ENCODE data around the gene SIRT6. TPM values are rescaled to one million over a fixed set of nuclear protein-coding genes. Genes with fewer than 3 reads are reported as not detected.

The SIRT6 gene
- polyA plus RNA-seq, 1 donor (not counting 4 experiments of a cell fraction or from before 2014, with no cell fraction given), result 14.6 TPM

DNA sequence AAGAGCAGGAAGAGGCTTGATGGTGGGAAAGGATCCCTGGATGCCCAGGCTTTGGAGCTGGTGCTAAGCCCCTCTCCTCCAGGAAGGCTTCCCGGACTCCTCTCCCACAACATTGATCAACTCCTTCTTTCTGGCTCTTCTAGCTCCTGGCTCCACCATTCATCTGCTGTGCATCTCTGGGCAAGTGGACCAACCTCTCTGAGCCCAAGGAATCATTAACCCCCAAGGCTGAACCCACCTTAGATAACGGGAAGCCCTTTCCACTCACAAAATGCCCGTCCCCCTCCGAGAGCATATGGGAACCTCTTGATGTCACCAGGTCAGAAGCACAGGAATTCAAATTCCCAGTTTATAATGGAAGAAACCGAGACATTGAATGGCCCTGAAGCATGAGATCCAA, 5.2 kb downstream of the SIRT6 start:
- dilution Hi-C loops (cut with MboI; ENCODE audit: extremely low pct_ligation_motif_present, low sequenced_read_pairs), result no loop called here
- Histone ChIP-seq H4K20me1 (ENCODE audit: control insufficient read depth, extremely low read depth, insufficient read depth, low read length) (peaks cover 3% of the 10 kb centered on the region), H3K9me3 (ENCODE audit: control insufficient read depth, low read depth, low read length) (no peaks in the 10 kb centered on the region), H3K27me3 (ENCODE audit: control insufficient read depth, extremely low read depth, insufficient read depth, low read length) (peaks cover 8% of the 10 kb centered on the region), H2AFZ (ENCODE audit: control insufficient read depth, low read length) (no peak overlapping the region), H3K4me2 (ENCODE audit: control insufficient read depth, extremely low read depth, insufficient read depth, low read depth, low read length) (no peak overlapping the region), H3K9ac (ENCODE audit: control insufficient read depth, extremely low read depth, insufficient read depth, low read length) (no peak overlapping the region), H3K4me1 (ENCODE audit: control insufficient read depth, extremely low read depth, insufficient read depth, low read length) (peaks cover 10% of the 10 kb centered on the region), H3K27ac (ENCODE audit: control insufficient read depth, insufficient read depth, low read length) (no peak overlapping the region), H3K9me1 (ENCODE audit: control insufficient read depth, extremely low read depth, insufficient read depth, low read length) (no peaks in the 10 kb centered on the region), H3K36me3 (ENCODE audit: control insufficient read depth in 2 of 2, extremely low read depth in 1 of 2, insufficient read depth in 2 of 2, low read length in 2 of 2) (peaks cover 12 to 17% of the 10 kb centered on the region in 2 experiments), H3K4me3 (ENCODE audit: control insufficient read depth in 2 of 3, extremely low read depth in 1 of 3, insufficient read depth in 2 of 3, low read depth in 1 of 3, low read length in 3 of 3) (no peak overlapping the region), H3K79me2 (ENCODE audit: control insufficient read depth, insufficient read depth, low read length) (peaks cover 15% of the 10 kb centered on the region)
- FAIRE-seq, result no peak
- no peak for DNase-seq (ENCODE audit: low read depth, low spot score)
- no peak for TF ChIP-seq EZH2 (IDR thresholded peaks at IDR 0.05; ENCODE audit: low read length)
- TF ChIP-seq, protein P1, sequence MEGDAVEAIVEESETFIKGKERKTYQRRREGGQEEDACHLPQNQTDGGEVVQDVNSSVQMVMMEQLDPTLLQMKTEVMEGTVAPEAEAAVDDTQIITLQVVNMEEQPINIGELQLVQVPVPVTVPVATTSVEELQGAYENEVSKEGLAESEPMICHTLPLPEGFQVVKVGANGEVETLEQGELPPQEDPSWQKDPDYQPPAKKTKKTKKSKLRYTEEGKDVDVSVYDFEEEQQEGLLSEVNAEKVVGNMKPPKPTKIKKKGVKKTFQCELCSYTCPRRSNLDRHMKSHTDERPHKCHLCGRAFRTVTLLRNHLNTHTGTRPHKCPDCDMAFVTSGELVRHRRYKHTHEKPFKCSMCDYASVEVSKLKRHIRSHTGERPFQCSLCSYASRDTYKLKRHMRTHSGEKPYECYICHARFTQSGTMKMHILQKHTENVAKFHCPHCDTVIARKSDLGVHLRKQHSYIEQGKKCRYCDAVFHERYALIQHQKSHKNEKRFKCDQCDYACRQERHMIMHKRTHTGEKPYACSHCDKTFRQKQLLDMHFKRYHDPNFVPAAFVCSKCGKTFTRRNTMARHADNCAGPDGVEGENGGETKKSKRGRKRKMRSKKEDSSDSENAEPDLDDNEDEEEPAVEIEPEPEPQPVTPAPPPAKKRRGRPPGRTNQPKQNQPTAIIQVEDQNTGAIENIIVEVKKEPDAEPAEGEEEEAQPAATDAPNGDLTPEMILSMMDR (optimal IDR thresholded peaks at IDR 0.05 in 1 of 3, IDR thresholded peaks at IDR 0.05 in 1 of 3, conservative IDR thresholded peaks at IDR 0.05 in 1 of 3; ENCODE audit: extremely low read depth in 1 of 3, insufficient read depth in 2 of 3, low read length in 3 of 3), result no peak

DNA sequence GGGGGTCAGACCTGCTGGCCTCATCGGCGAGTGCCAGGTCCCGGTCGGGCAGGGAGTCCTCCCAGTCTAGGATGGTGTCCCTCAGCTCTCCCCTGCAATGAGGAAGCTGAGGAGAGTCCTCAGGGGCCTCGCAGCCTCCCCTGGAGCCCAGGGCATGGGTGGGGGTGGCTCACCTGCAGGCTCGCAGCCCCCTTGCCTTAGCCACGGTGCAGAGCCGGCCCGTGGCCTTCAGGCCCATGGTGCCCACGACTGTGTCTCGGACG, 6.8 kb downstream of the SIRT6 start:
- no peaks in the 10 kb centered on the region for H3K9me1 ChIP-seq (ENCODE audit: control insufficient read depth, extremely low read depth, insufficient read depth, low read length)
- no peak overlapping the region for H3K4me2 ChIP-seq (ENCODE audit: control insufficient read depth, extremely low read depth, insufficient read depth, low read depth, low read length)
- no peak for FAIRE-seq
- H4K20me1 ChIP-seq (ENCODE audit: control insufficient read depth, extremely low read depth, insufficient read depth, low read length), result peaks cover 3% of the 10 kb centered on the region
- H2AFZ ChIP-seq (ENCODE audit: control insufficient read depth, low read length), result no peak overlapping the region
- peaks cover 12 to 17% of the 10 kb centered on the region in 2 experiments for H3K36me3 ChIP-seq (ENCODE audit: control insufficient read depth in 2 of 2, extremely low read depth in 1 of 2, insufficient read depth in 2 of 2, low read length in 2 of 2)
- no peak overlapping the region for H3K27ac ChIP-seq (ENCODE audit: control insufficient read depth, insufficient read depth, low read length)
- DNase-seq (ENCODE audit: low read depth, low spot score), result no peak
- H3K4me3 ChIP-seq (ENCODE audit: control insufficient read depth in 2 of 3, extremely low read depth in 1 of 3, insufficient read depth in 2 of 3, low read depth in 1 of 3, low read length in 3 of 3), result no peak overlapping the region
- peaks cover 2% of the 10 kb centered on the region for H3K79me2 ChIP-seq (ENCODE audit: control insufficient read depth, insufficient read depth, low read length)
- H3K4me1 ChIP-seq (ENCODE audit: control insufficient read depth, extremely low read depth, insufficient read depth, low read length), result no peaks in the 10 kb centered on the region
- H3K9ac ChIP-seq (ENCODE audit: control insufficient read depth, extremely low read depth, insufficient read depth, low read length), result no peak overlapping the region
- TF ChIP-seq, protein P1 (optimal IDR thresholded peaks at IDR 0.05 in 1 of 3, IDR thresholded peaks at IDR 0.05 in 1 of 3, conservative IDR thresholded peaks at IDR 0.05 in 1 of 3; ENCODE audit: extremely low read depth in 1 of 3, insufficient read depth in 2 of 3, low read length in 3 of 3), result no peak
- no peak for TF ChIP-seq EZH2 (IDR thresholded peaks at IDR 0.05; ENCODE audit: low read length)
- dilution Hi-C loops (cut with MboI; ENCODE audit: extremely low pct_ligation_motif_present, low sequenced_read_pairs), result no loop called here
- peaks cover 15% of the 10 kb centered on the region for H3K27me3 ChIP-seq (ENCODE audit: control insufficient read depth, extremely low read depth, insufficient read depth, low read length)
- H3K9me3 ChIP-seq (ENCODE audit: control insufficient read depth, low read depth, low read length), result no peaks in the 10 kb centered on the region

Measured in keratinocyte (primary cell).